CD4-positive, alpha-beta T cell treated with Interleukin-21 for 1 hour (primary cell): ENCODE results near the gene LRRC25.

ENCODE experiments used
- DNase-seq: peaks from one replicate; pipeline ENCODE4 v3.0.0-alpha.2; 2020

The LRRC25 gene

GRCh38 chr19:18397242-18398202 is at the start of gene LRRC25:
Gene LRRC25 (minus strand): TSS chr19:18397622. CDS start chr19:18396963, 659 bp downstream.
- DNase-seq = peak; percentile 43

GRCh38 chr19:18446811-18447359 is 49.5 kb upstream of the LRRC25 start:
- no peak for DNase-seq

- no peak for DNase-seq
These were observed 48.9 kb upstream of the LRRC25 start for GRCh38 chr19:18446145-18446810.

GRCh38 chr19:18445262-18445948 is 48.0 kb upstream of the LRRC25 start:
- no peak for DNase-seq

GRCh38 chr19:18444513-18444912 is 47.1 kb upstream of the LRRC25 start:
- DNase-seq = no peak

GRCh38 chr19:18443831-18444230 is 46.4 kb upstream of the LRRC25 start:
- DNase-seq = no peak

- no peak for DNase-seq
These were observed 46.0 kb upstream of the LRRC25 start for GRCh38 chr19:18443406-18443805.

GRCh38 chr19:18442941-18443340 is 45.5 kb upstream of the LRRC25 start:
- no peak for DNase-seq

GRCh38 chr19:18441804-18442788 is 44.7 kb upstream of the LRRC25 start:
- peak; percentile 75 for DNase-seq

- no peak for DNase-seq
These were observed 43.7 kb upstream of the LRRC25 start for GRCh38 chr19:18440936-18441803.

- peak; percentile 50 for DNase-seq
These were observed 43.0 kb upstream of the LRRC25 start for GRCh38 chr19:18440415-18440877.

- DNase-seq = no peak
These were observed 42.5 kb upstream of the LRRC25 start for GRCh38 chr19:18439910-18440237.

- DNase-seq = no peak
These were observed 41.8 kb upstream of the LRRC25 start for GRCh38 chr19:18439025-18439909.

GRCh38 chr19:18438331-18439024 is 41.1 kb upstream of the LRRC25 start:
- DNase-seq = no peak

- DNase-seq = peak; percentile 69
These were observed 40.3 kb upstream of the LRRC25 start, which contains the start of gene ISYNA1 for GRCh38 chr19:18437491-18438330. Gene ISYNA1 (minus strand): TSS chr19:18438133. CDS start chr19:18437979, 154 bp downstream.

GRCh38 chr19:18436671-18437490 is 39.5 kb upstream of the LRRC25 start:
- DNase-seq = peak; percentile 88
